Subcutaneous adipose tissue (tissue), 4 donors: ENCODE data around the gene SORCS3. TPM values are rescaled to one million over a fixed set of nuclear protein-coding genes. Genes with fewer than 3 reads are reported as not detected.

Source experiments
- total RNA-seq, 4 donors: library from RNA; depleted of rRNA; stranded (reverse); fragments of >200 nt; gene quantifications; one replicate each; pipeline ENCODE4 v1.1.0, GENCODE V29; 2016
- TF ChIP-seq, protein P1 (sequence below): fragments of 450-650 bp; IDR thresholded peaks from one replicate; pipeline ENCODE4 v1.5.1; 2016; ENCODE audit warnings: low read depth, mild to moderate bottlenecking, control low read depth, antibody characterized with exemption, moderate library complexity

SORCS3 gene
- total RNA-seq, 4 donors from 2014 or later: not detected

DNA sequence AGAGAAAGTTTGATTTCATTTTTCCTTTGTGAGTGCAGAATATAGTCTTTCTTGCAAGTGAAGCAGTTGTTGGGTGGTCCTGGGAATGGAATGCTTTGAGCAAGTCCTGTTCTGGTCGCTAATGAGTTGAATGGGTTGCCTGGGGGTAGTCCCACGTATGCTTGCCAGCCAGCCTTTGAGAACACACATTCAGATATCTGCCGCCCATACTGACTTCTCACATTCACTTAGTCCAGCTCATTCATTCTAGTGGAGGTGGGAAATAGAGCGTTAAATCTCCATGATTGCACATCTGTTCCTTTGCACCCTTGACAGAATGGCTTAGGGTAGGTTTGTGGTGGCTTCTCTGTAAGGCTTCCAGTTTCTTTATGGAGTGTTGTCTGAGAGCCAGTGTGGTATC, 256.6 kb downstream of the SORCS3 start:
- TF ChIP-seq, protein P1, sequence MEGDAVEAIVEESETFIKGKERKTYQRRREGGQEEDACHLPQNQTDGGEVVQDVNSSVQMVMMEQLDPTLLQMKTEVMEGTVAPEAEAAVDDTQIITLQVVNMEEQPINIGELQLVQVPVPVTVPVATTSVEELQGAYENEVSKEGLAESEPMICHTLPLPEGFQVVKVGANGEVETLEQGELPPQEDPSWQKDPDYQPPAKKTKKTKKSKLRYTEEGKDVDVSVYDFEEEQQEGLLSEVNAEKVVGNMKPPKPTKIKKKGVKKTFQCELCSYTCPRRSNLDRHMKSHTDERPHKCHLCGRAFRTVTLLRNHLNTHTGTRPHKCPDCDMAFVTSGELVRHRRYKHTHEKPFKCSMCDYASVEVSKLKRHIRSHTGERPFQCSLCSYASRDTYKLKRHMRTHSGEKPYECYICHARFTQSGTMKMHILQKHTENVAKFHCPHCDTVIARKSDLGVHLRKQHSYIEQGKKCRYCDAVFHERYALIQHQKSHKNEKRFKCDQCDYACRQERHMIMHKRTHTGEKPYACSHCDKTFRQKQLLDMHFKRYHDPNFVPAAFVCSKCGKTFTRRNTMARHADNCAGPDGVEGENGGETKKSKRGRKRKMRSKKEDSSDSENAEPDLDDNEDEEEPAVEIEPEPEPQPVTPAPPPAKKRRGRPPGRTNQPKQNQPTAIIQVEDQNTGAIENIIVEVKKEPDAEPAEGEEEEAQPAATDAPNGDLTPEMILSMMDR: no peak

DNA sequence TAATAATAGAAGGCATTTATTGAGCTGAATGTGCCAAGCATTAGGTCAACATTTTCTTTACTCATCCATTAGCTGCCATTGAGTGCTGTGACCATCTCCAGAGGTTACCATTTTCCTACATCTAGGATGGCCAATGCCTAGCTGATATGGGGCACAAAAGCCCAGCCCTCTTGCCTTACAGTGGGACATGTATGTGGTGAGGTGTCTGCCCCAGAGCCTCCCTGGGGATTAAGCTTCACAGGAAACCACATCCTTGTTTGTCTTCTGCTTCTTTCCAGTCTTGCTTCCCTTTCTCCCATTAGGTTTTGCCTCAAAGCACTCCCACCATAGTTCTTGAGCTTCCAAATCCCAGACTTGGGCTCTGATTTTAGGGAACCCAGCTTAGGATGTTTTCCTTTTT, 258.7 kb downstream of the SORCS3 start:
- TF ChIP-seq, protein P1: no peak

DNA sequence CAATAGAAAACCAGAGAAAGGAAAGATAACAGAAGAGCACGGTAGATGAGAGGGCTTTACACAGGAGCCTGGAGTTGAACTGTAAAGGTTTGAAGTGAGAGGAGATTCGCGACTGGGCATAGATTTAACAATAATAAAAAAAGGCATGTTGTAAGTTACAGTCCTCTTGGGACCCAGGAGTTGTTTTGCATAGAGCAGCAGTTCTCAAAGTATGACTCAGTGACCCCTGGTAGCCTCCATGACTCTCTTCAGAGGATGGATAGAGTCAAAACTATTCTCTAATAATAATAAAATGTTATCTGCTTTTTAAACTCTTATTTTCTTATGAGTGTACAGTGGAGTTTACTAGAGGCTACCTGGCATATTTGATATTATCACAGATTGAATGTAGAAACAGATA, 262.3 kb downstream of the SORCS3 start:
- TF ChIP-seq, protein P1: no peak

DNA sequence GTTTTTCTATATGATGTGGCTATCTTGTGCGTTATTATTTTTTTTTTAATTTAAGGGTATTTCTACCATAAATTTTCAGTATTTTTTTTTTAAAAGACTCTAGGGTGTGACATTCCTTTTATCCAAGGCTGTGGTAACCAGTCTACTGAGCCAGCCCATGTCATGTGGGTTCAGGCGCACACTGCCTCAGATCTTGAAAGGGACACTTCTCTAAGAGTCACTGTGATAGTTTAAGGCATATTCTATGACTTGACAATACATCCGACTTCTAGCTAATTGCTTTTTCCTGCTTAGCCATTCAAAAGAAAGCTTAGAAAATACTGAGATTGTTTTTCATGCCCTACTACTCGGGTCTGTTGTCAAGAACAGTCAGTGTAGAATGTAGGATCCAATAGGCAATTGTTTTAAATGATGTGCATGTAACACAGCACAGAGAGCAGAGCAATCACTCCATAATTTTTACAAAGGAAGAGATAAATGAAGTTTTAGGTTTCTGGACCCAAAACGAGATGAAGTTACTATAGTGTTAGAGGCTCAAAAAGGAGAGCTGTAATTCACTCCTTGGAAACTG, 263.7 kb downstream of the SORCS3 start:
- TF ChIP-seq, protein P1: no peak

DNA sequence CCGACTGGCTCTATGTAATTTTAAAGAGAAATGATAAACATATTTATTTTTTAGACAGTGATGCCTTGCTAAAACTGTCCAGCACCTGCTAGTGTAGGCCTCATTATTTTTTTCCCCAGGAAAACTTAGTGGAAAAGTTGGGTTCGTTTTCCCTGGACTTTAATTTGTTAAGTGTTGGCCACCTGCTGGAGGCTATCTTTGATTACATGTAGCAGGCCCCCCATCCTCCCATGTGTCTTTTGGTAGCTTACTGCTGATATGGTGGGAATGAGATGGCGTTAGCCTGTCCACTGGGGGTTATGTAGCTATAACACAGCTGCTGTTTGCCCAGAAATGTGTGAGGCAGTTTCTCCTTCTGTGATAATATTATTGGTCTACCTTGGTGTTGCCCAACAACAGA, 265.0 kb downstream of the SORCS3 start:
- TF ChIP-seq, protein P1: no peak

DNA sequence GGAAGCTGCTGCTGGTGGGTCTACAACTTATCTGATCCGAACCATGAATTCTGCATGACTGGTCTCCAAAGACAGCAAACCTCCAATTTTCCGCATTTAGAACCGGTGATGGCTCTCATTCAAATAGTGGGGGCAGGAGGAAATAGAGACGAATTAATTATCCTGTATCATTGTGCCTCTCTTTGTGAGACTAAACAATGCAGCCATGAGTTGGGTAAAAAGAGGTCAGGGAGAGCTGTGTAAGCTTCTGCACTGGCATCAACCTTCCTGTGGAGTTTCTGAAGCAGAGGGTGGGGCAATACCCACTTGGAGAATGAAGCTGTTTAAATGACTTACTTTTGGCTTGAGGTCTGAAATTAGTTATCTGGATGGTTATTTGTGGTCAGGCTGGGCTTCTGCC, 266.4 kb downstream of the SORCS3 start:
- TF ChIP-seq, protein P1: no peak

DNA sequence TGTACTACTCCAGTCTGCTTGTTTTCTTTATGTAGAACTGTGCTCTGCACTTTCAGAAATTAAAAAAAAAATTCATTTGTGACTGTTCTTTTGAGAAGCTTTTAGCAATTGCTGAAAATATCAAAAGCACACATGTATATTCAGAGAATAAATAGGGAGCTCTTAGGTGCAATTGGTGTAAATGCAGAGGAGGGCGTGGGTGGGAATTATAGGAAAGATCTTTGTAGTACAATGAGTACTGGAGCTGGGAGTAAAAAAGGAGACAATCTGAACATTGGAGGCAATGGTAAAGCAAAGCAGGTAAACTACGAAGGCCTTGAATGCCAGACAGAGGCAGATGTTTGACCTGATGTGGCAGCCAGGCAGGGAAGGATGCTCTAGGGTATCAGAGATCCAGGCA, 267.5 kb downstream of the SORCS3 start:
- TF ChIP-seq, protein P1: no peak
